ENCODE results near the gene CYB561D2. TPM values are rescaled to one million over a fixed set of nuclear protein-coding genes. Genes with fewer than 3 reads are reported as not detected.

The CYB561D2 gene
- total and polyA plus RNA-seq, 2 donors (not counting 3 experiments of a cell fraction or from before 2014, with no cell fraction given) = 13.6 to 46.0 TPM

DNA sequence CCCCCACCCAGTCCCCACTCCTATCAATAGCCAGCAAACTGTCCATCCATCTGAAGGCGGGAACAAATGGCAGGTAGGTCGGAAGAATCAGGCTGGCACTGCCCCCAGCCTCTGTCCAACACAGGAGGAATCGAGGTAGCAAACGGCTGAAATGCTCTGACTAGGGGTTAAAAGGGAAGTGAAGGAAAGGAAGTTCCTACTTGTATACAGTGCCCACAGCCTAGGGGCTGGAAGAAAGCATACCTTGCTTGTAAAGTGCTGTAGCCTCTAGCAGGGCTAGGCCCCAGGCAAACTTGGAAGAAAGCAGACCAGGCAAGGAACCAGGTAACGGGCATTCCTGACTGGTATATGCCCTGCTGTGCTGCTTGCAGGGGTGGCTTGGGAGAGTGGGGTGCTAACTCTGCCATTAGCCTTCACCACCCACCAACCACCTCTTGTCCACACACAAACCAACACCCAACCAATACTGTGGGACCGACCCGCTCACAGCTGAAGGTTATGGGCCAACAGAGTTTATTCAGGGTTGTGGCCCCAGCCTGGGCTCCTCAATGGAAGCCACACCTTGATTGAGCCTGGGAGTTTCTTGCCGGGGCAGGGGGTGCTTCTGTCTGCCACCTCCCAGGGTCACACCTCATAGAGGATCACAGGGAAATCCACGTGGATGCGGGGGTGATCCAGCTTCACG is 25.0 kb upstream of the CYB561D2 start:
- Histone ChIP-seq H3K9ac (replicated peaks; ENCODE audit: extremely low read depth, insufficient read depth, low read length) (no peak overlapping the region), H3K4me2 (ENCODE audit: insufficient read depth, low read length) (no peak overlapping the region), H3K4me1 (ENCODE audit: control insufficient read depth, extremely low read depth, insufficient read depth, low read length) (peaks cover 34% of the 10 kb centered on the region), H3K4me3 (replicated peaks in 1 of 3; ENCODE audit: insufficient read depth in 1 of 3, low read depth in 1 of 3, low read length in 3 of 3) (no peak overlapping the region), H3K27me3 (ENCODE audit: control insufficient read depth in 2 of 2, insufficient read depth in 2 of 2, low read length in 2 of 2) (no peaks in the 10 kb centered on the region), H3K9me1 (replicated peaks; ENCODE audit: control insufficient read depth, extremely low read depth, insufficient read depth, low read length) (no peaks in the 10 kb centered on the region), H2AFZ (ENCODE audit: low read depth, low read length) (no peak overlapping the region), H3K27ac (ENCODE audit: insufficient read depth, low read depth, low read length) (no peak overlapping the region), H3K9me3 (replicated peaks; ENCODE audit: control insufficient read depth, insufficient read depth, low read length) (no peaks in the 10 kb centered on the region), H3K36me3 (ENCODE audit: control insufficient read depth in 2 of 2, extremely low read depth in 1 of 2, insufficient read depth in 2 of 2, low read length in 2 of 2) (peaks cover 9 to 24% of the 10 kb centered on the region in 2 experiments), H4K20me1 (replicated peaks; ENCODE audit: control insufficient read depth, extremely low read depth, insufficient read depth, low read length) (no peaks in the 10 kb centered on the region), H3K79me2 (ENCODE audit: control insufficient read depth, insufficient read depth, low read length) (peaks cover 23% of the 10 kb centered on the region)
- no TSS peak for BruUV-seq (replicated peaks)
- DNase-seq (ENCODE audit: low read depth, low spot score) (no peak), FAIRE-seq (no peak)
- ChIA-PET POLR2A (no interaction called here), CTCF (interaction anchor here (0.8 to 4.3 kb wide), 8 partner anchors 10 to 135 kb away, joined by 3 to 66 read pairs (median 28); partner anchors contain the start of genes HYAL1, HYAL3 and NAA80)
- dilution Hi-C loops (cut with MboI; ENCODE audit: extremely low pct_ligation_motif_present, low sequenced_read_pairs) = no loop called here
- TF ChIP-seq POLR2A (IDR thresholded peaks at IDR 0.05; ENCODE audit: low read depth, low read length) = no peak
- TF ChIP-seq MYC (IDR thresholded peaks at IDR 0.05; ENCODE audit: low read depth, low read length) = no peak
- TF ChIP-seq GATA2 (IDR thresholded peaks at IDR 0.05; ENCODE audit: insufficient read depth, insufficient read length, low read depth, low read length) = no peak
- TF ChIP-seq, protein P1, sequence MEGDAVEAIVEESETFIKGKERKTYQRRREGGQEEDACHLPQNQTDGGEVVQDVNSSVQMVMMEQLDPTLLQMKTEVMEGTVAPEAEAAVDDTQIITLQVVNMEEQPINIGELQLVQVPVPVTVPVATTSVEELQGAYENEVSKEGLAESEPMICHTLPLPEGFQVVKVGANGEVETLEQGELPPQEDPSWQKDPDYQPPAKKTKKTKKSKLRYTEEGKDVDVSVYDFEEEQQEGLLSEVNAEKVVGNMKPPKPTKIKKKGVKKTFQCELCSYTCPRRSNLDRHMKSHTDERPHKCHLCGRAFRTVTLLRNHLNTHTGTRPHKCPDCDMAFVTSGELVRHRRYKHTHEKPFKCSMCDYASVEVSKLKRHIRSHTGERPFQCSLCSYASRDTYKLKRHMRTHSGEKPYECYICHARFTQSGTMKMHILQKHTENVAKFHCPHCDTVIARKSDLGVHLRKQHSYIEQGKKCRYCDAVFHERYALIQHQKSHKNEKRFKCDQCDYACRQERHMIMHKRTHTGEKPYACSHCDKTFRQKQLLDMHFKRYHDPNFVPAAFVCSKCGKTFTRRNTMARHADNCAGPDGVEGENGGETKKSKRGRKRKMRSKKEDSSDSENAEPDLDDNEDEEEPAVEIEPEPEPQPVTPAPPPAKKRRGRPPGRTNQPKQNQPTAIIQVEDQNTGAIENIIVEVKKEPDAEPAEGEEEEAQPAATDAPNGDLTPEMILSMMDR (IDR thresholded peaks at IDR 0.05; ENCODE audit: extremely low read depth in 1 of 2, insufficient read depth in 1 of 2, low read depth in 1 of 2, low read length in 2 of 2) = no peak
- TF ChIP-seq JUN (IDR thresholded peaks at IDR 0.05; ENCODE audit: borderline replicate concordance, insufficient read depth, insufficient read length, low read depth) = no peak
- TF ChIP-seq EZH2 (IDR thresholded peaks at IDR 0.05; ENCODE audit: borderline replicate concordance, low read depth, low read length, severe bottlenecking) = no peak
- TF ChIP-seq, protein P2, sequence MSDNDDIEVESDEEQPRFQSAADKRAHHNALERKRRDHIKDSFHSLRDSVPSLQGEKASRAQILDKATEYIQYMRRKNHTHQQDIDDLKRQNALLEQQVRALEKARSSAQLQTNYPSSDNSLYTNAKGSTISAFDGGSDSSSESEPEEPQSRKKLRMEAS (IDR thresholded peaks at IDR 0.05; ENCODE audit: insufficient read depth, insufficient read length) = no peak
- TF ChIP-seq FOS (IDR thresholded peaks at IDR 0.05; ENCODE audit: borderline replicate concordance, insufficient read depth, low read length) = no peak
- no peak for TF ChIP-seq POLR2AphosphoS5 (IDR thresholded peaks at IDR 0.05; ENCODE audit: insufficient read depth, low read depth, low read length)
- intact Hi-C loops (cut with micrococcal nuclease) = loop anchor here (2.0 kb wide), 1 partner anchor 99 kb away; no protein-coding TSS in a partner anchor
